Prostate gland (tissue), 2 donors: ENCODE data around the gene THSD7A.

Experiments
- POLR2A ChIP-seq: fragments of 450-650 bp; IDR thresholded peaks from one replicate; pipeline ENCODE4 v1.6.1; 2016; ENCODE audit warnings: antibody characterized with exemption, mild to moderate bottlenecking
- TF ChIP-seq, protein P1 (sequence below), 4 experiments: fragments of 200-600 bp in 2 of 4; fragments of 450-650 bp in 2 of 4; sonication (generic) in 2 of 4; IDR thresholded peaks; 1 replicate in 3 of 4; 2 replicates in 1 of 4; pipeline ENCODE4 v1.5.1; 2016 to 2019; ENCODE audit warnings: antibody characterized with exemption in 4 of 4, mild to moderate bottlenecking in 2 of 4, moderate library complexity in 2 of 4

DNA sequence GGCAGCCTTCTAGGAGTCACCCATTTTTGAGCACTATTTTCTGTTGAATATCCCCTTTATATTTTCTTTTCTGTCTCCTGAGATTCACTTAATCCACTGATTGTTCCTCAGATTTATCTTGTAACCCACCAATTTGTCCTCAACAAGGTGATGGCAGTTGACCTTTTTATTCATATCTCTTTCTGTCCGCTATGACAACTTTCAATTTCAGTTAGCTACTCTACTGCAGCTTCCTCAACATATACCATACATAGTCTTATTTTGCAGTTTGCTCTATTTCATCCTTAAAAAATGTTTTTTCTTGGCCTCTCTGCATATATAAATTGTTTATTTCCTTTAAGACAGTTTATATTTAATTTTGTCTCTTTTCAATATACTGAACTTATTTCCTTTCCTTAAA is 101.3 kb downstream of the THSD7A start:
- TF ChIP-seq POLR2A: no peak
- TF ChIP-seq, protein P1, sequence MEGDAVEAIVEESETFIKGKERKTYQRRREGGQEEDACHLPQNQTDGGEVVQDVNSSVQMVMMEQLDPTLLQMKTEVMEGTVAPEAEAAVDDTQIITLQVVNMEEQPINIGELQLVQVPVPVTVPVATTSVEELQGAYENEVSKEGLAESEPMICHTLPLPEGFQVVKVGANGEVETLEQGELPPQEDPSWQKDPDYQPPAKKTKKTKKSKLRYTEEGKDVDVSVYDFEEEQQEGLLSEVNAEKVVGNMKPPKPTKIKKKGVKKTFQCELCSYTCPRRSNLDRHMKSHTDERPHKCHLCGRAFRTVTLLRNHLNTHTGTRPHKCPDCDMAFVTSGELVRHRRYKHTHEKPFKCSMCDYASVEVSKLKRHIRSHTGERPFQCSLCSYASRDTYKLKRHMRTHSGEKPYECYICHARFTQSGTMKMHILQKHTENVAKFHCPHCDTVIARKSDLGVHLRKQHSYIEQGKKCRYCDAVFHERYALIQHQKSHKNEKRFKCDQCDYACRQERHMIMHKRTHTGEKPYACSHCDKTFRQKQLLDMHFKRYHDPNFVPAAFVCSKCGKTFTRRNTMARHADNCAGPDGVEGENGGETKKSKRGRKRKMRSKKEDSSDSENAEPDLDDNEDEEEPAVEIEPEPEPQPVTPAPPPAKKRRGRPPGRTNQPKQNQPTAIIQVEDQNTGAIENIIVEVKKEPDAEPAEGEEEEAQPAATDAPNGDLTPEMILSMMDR (IDR thresholded peaks at IDR 0.05): no peak
